Measurements from ENCODE around the gene RAPGEF1. TPM values are rescaled to one million over a fixed set of nuclear protein-coding genes. Genes with fewer than 3 reads are reported as not detected.

Gene RAPGEF1
- total and polyA plus RNA-seq, 2 of the 13 experiments (the other 11 are each of a cell fraction or from before 2014, with no cell fraction given) = 21.2 to 38.9 TPM

- TF ChIP-seq ZBTB38 (CRISPR knock-in tag; IDR thresholded peaks at IDR 0.05) (peak; percentile 88), U2AF2 (IDR thresholded peaks at IDR 0.05; ENCODE audit: low read depth, low read length) (no peak), CHD2 (IDR thresholded peaks at IDR 0.05; ENCODE audit: low read depth, low read length) (no peak), HNRNPH1 (optimal IDR thresholded peaks at IDR 0.05; ENCODE audit: low read depth, low read length) (no peak), MZF1 (CRISPR knock-in tag; IDR thresholded peaks at IDR 0.05; ENCODE audit: borderline replicate concordance) (no peak), ZNF770 (CRISPR knock-in tag; IDR thresholded peaks at IDR 0.05) (no peak), POGK (CRISPR knock-in tag; conservative IDR thresholded peaks at IDR 0.05) (0 out of 2 replicates have a peak, but pooled peaks have one; percentile 27), ELK4 (CRISPR knock-in tag; IDR thresholded peaks at IDR 0.05; ENCODE audit: borderline replicate concordance) (no peak), TAF15 (IDR thresholded peaks at IDR 0.05; ENCODE audit: low read depth, low read length, poor library complexity, severe bottlenecking) (no peak), BORCS8-MEF2B (CRISPR knock-in tag; IDR thresholded peaks at IDR 0.05) (0 out of 2 replicates have a peak, but pooled peaks have one; percentile 4), ZNF547 (CRISPR knock-in tag; IDR thresholded peaks at IDR 0.05) (peak; percentile 50; the same call in 1 of the 2 replicates), MXD3 (CRISPR knock-in tag; IDR thresholded peaks at IDR 0.05) (no peak), ZSCAN31 (CRISPR knock-in tag; IDR thresholded peaks at IDR 0.05; ENCODE audit: low read depth) (no peak), ZHX1 (CRISPR knock-in tag; IDR thresholded peaks at IDR 0.05; ENCODE audit: low read depth) (peak; percentile 52; the same call in 1 of the 2 replicates), ZMYM3 (CRISPR knock-in tag; IDR thresholded peaks at IDR 0.05) (0 out of 2 replicates have a peak, but pooled peaks have one; percentile 16), ZNF121 (CRISPR knock-in tag; IDR thresholded peaks at IDR 0.05) (peak; percentile 50; the same call in 1 of the 2 replicates), SPEN (CRISPR knock-in tag; IDR thresholded peaks at IDR 0.05; ENCODE audit: low read depth) (0 out of 2 replicates have a peak, but pooled peaks have one; percentile 29), FOXP1 (IDR thresholded peaks at IDR 0.05) (no peak), FOXP1 (CRISPR knock-in tag; IDR thresholded peaks at IDR 0.05) (no peak), SKI (IDR thresholded peaks at IDR 0.05; ENCODE audit: partially characterized antibody) (no peak), ZNF136 (CRISPR knock-in tag; IDR thresholded peaks at IDR 0.05; ENCODE audit: low read depth) (peak; percentile 44; the same call in 1 of the 2 replicates)
Observed at GRCh38 chr9:131606896-131607567, 132.8 kb downstream of the RAPGEF1 start (continued).
